Amniotic epithelial cell (primary cell): ENCODE data around the gene SLC38A9.

Experiments used
- DNase-seq: peaks from one replicate; pipeline ENCODE4 v3.0.0-alpha.2; 2010; ENCODE audit warnings: low read depth

Gene SLC38A9

GRCh38 chr5:55578771-55579170 lies 133.4 kb downstream of the SLC38A9 start:
- DNase-seq = peak; percentile 70

- peak; percentile 86 for DNase-seq
Measured at GRCh38 chr5:55577353-55578060, 134.6 kb downstream of the SLC38A9 start.

DNA sequence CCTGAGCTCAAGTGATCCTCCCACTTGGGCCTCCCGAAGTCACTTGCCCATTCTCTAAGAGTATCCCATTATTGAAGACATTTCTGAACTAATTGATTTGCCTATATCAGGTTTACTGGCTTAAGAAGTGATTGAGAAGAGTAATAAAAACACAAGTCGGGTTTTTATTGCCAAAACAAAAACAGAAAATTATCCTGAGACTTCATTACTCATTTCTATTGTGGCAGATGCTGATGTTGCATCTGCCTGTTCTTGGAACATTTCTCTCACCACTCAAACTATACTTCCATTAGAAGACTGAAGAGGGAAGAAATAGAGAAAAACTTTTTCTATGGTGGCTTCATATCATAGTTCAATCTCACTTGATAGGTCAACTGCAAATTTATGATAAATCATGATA lies 135.5 kb downstream of the SLC38A9 start:
- no peak for DNase-seq
